MV-4-11 (cell line): ENCODE results near the gene KLHL17.

ENCODE experiments used
- DNase-seq: peaks from one replicate; lab custom pipeline; 2025; lab: John Stamatoyannopoulos, UW

KLHL17 gene

GRCh38 chr1:960363-961131 is at the start of gene KLHL17:
Gene KLHL17, plus strand, starts transcription at chr1:960584. Its CDS starts 110 bp downstream, at chr1:960694.
- DNase-seq = peak; percentile 48

GRCh38 chr1:910881-911721 is 49.3 kb upstream of the KLHL17 start:
- no peak for DNase-seq

GRCh38 chr1:911875-912739 is 48.3 kb upstream of the KLHL17 start:
- no peak for DNase-seq

- DNase-seq = peak; percentile 40
Observed at GRCh38 chr1:912740-913301, 47.6 kb upstream of the KLHL17 start.

- no peak for DNase-seq
Observed at GRCh38 chr1:913491-914130, 46.8 kb upstream of the KLHL17 start.

- DNase-seq = no peak
Observed at GRCh38 chr1:914131-914890, 46.1 kb upstream of the KLHL17 start.

- DNase-seq = no peak
Observed at GRCh38 chr1:914891-915280, 45.5 kb upstream of the KLHL17 start.

GRCh38 chr1:915295-916172 is 44.9 kb upstream of the KLHL17 start:
- no peak for DNase-seq

GRCh38 chr1:916173-917075 is 44.0 kb upstream of the KLHL17 start:
- no peak for DNase-seq

- no peak for DNase-seq
Observed at GRCh38 chr1:917076-917459, 43.3 kb upstream of the KLHL17 start.

GRCh38 chr1:917466-918091 is 42.8 kb upstream of the KLHL17 start:
- DNase-seq = no peak

- no peak for DNase-seq
Observed at GRCh38 chr1:918353-918752, 42.0 kb upstream of the KLHL17 start.

GRCh38 chr1:918843-919242 is 41.5 kb upstream of the KLHL17 start:
- no peak for DNase-seq

- DNase-seq = no peak
Observed at GRCh38 chr1:919271-919872, 41.0 kb upstream of the KLHL17 start.

- DNase-seq = no peak
Observed at GRCh38 chr1:920010-920409, 40.4 kb upstream of the KLHL17 start.

- no peak for DNase-seq
Observed at GRCh38 chr1:920521-920920, 39.9 kb upstream of the KLHL17 start.

- DNase-seq = peak; percentile 53
Observed at GRCh38 chr1:921011-921837, 39.2 kb upstream of the KLHL17 start.
